Endothelial cell of umbilical vein (primary cell): ENCODE results near the gene EN2. TPM values are rescaled to one million over a fixed set of nuclear protein-coding genes. Genes with fewer than 3 reads are reported as not detected.

Experiments used
- BruUV-seq: library from RNA; stranded (reverse); fragments of 400-500 nt; replicated peaks from 2 replicates; lab custom pipeline; 2021; lab: Mats Ljungman, UMichigan
- CTCF ChIA-PET: fragments of 300-600, 350-600 bp; sonication (Branson Sonifier 250); formaldehyde crosslinking; loops from one replicate; lab custom pipeline; 2021; ENCODE audit warnings: antibody characterized with exemption, inconsistent platforms; lab: Charles Lee
- POLR2A ChIA-PET: fragments of 300-600, 350-600 bp; sonication (Branson Sonifier 250); formaldehyde crosslinking; loops from one replicate; lab custom pipeline; 2021; ENCODE audit warnings: antibody characterized with exemption, inconsistent platforms; lab: Charles Lee
- DNase-seq: peaks from one replicate; pipeline ENCODE4 v3.0.0-alpha.2; 2011; ENCODE audit warnings: low read depth, low spot score
- FAIRE-seq: peaks from 2 replicates; lab custom pipeline; 2011; peaks lifted over from hg19 to GRCh38; lab: Jason Lieb, UNC
- H2AFZ ChIP-seq: 2 replicates; pipeline ENCODE4 v1.6.0; 2012; ENCODE audit warnings: low read depth, low read length, control low read depth, inconsistent platforms
- H3K27ac ChIP-seq: 2 replicates; pipeline ENCODE4 v1.5.1; 2011; ENCODE audit warnings: low read depth, mild to moderate bottlenecking, control low read depth, low read length, moderate library complexity; ENCODE audit not compliant: insufficient read depth
- H3K27me3 ChIP-seq, 2 experiments: 2 replicates each; pipeline versions ENCODE4 v1.6.0 to v1.6.1; 2011; ENCODE audit warnings: low read length in 2 of 2, mixed read lengths in 1 of 2; ENCODE audit not compliant: control insufficient read depth in 2 of 2, insufficient read depth in 2 of 2
- H3K36me3 ChIP-seq, 2 experiments: 2 replicates in 1 of 2; 3 replicates in 1 of 2; pipeline ENCODE4 v1.5.1; 2011; ENCODE audit warnings: low read length in 2 of 2, mild to moderate bottlenecking in 1 of 2, moderate library complexity in 1 of 2; ENCODE audit not compliant: control insufficient read depth in 2 of 2, insufficient read depth in 2 of 2; ENCODE audit errors: extremely low read depth in 1 of 2
- H3K4me1 ChIP-seq: 3 replicates; pipeline ENCODE4 v1.5.1; 2011; ENCODE audit warnings: mild to moderate bottlenecking, low read length; ENCODE audit not compliant: control insufficient read depth, insufficient read depth; ENCODE audit errors: extremely low read depth
- H3K4me2 ChIP-seq: 2 replicates; pipeline ENCODE4 v1.6.1; 2011; ENCODE audit warnings: low read length, control low read depth, mixed read lengths; ENCODE audit not compliant: insufficient read depth
- H3K4me3 ChIP-seq, 3 experiments: fragments of 200-600 bp in 1 of 3; sonication (generic), shearing (Covaris generic) in 1 of 3; replicated peaks in 1 of 3; 2 replicates each; pipeline ENCODE4 v1.5.1; 2011 to 2016; ENCODE audit warnings: control low read depth in 3 of 3, low read length in 3 of 3, mild to moderate bottlenecking in 2 of 3, inconsistent platforms in 1 of 3, low read depth in 1 of 3, moderate library complexity in 1 of 3; ENCODE audit not compliant: insufficient read depth in 1 of 3
- H3K79me2 ChIP-seq: 2 replicates; pipeline ENCODE4 v1.6.0; 2012; ENCODE audit warnings: low read length, inconsistent platforms; ENCODE audit not compliant: control insufficient read depth, insufficient read depth
- H3K9ac ChIP-seq: replicated peaks from 2 replicates; pipeline ENCODE3; 2011; ENCODE audit warnings: low read length, control low read depth; ENCODE audit not compliant: insufficient read depth; ENCODE audit errors: extremely low read depth
- H3K9me1 ChIP-seq: replicated peaks from 3 replicates; pipeline ENCODE4 v1.6.0; 2011; ENCODE audit warnings: mild to moderate bottlenecking, low read length; ENCODE audit not compliant: control insufficient read depth, insufficient read depth; ENCODE audit errors: extremely low read depth
- H3K9me3 ChIP-seq: replicated peaks from 2 replicates; pipeline ENCODE4 v1.5.1; 2012; ENCODE audit warnings: low read length, inconsistent platforms; ENCODE audit not compliant: control insufficient read depth, insufficient read depth
- H4K20me1 ChIP-seq: replicated peaks from 2 replicates; pipeline ENCODE3; 2011; ENCODE audit warnings: mild to moderate bottlenecking, low read length; ENCODE audit not compliant: control insufficient read depth, insufficient read depth; ENCODE audit errors: extremely low read depth
- EZH2 ChIP-seq: IDR thresholded peaks from 2 replicates; pipeline ENCODE4 v1.6.1; 2012; ENCODE audit warnings: borderline replicate concordance, low read depth, mild to moderate bottlenecking, moderate library complexity, low read length, inconsistent platforms; ENCODE audit not compliant: severe bottlenecking
- FOS ChIP-seq: IDR thresholded peaks from 2 replicates; pipeline ENCODE4 v1.6.1; 2011; ENCODE audit warnings: mild to moderate bottlenecking, low read length, moderate library complexity, borderline replicate concordance; ENCODE audit not compliant: insufficient read depth
- GATA2 ChIP-seq: IDR thresholded peaks from 2 replicates; pipeline ENCODE4 v1.7.0; 2011; ENCODE audit warnings: low read depth, mild to moderate bottlenecking, moderate library complexity, mixed read lengths, low read length; ENCODE audit not compliant: insufficient read length, insufficient read depth
- JUN ChIP-seq: IDR thresholded peaks from 2 replicates; pipeline ENCODE4 v1.6.1; 2011; ENCODE audit warnings: borderline replicate concordance, low read depth; ENCODE audit not compliant: insufficient read length, insufficient read depth
- MYC ChIP-seq: IDR thresholded peaks from one replicate; pipeline ENCODE4 v1.6.1; 2011; ENCODE audit warnings: mild to moderate bottlenecking, low read depth, low read length
- POLR2A ChIP-seq: IDR thresholded peaks from 2 replicates; pipeline ENCODE4 v1.6.1; 2012; ENCODE audit warnings: low read depth, mild to moderate bottlenecking, control low read depth, low read length
- POLR2AphosphoS5 ChIP-seq: IDR thresholded peaks from 2 replicates; pipeline ENCODE4 v1.6.1; 2012; ENCODE audit warnings: low read depth, mild to moderate bottlenecking, control low read depth, low read length, moderate library complexity; ENCODE audit not compliant: insufficient read depth
- dilution Hi-C: fragments of 300-500 bp; cut with MboI; formaldehyde crosslinking; loops from one replicate; pipeline ENCODE4 v1.15.0; 2019; ENCODE audit warnings: low sequenced_read_pairs; ENCODE audit not compliant: extremely low pct_ligation_motif_present
- intact Hi-C: fragments of 100-400 bp; cut with micrococcal nuclease; formaldehyde crosslinking; loops from one replicate; pipeline ENCODE4 v1.10.0; 2022
- polyA plus RNA-seq, 4 experiments: library from polyadenylated mRNA; depleted of rRNA in 3 of 4; stranded (reverse) in 3 of 4; unstranded in 1 of 4; fragments of >200 nt; gene quantifications; 2 replicates each; pipeline versions ENCODE4 v1.2.1 to v1.2.3, GENCODE V29; 2011 to 2012; ENCODE audit warnings: missing spikeins in 1 of 4
- total RNA-seq: library from RNA; stranded (reverse); gene quantifications from 2 replicates; pipeline ENCODE4 v1.2.3, GENCODE V29; 2021
- TF ChIP-seq, protein P1 (sequence below), 2 donors: IDR thresholded peaks; 1 replicate in 1 of 2; 2 replicates in 1 of 2; pipeline ENCODE4 v1.5.1; 2011; ENCODE audit warnings: low read length in 2 of 2, mild to moderate bottlenecking in 2 of 2, moderate library complexity in 2 of 2, control low read depth in 1 of 2, inconsistent platforms in 1 of 2, low read depth in 1 of 2; ENCODE audit not compliant: insufficient read depth in 1 of 2; ENCODE audit errors: extremely low read depth in 1 of 2
- TF ChIP-seq, protein P2 (sequence below): IDR thresholded peaks from 2 replicates; pipeline ENCODE4 v1.6.1; 2011; ENCODE audit not compliant: insufficient read depth, insufficient read length

Gene EN2
- total and polyA plus RNA-seq, 2 donors (not counting 3 experiments of a cell fraction or from before 2014, with no cell fraction given), result not detected

DNA sequence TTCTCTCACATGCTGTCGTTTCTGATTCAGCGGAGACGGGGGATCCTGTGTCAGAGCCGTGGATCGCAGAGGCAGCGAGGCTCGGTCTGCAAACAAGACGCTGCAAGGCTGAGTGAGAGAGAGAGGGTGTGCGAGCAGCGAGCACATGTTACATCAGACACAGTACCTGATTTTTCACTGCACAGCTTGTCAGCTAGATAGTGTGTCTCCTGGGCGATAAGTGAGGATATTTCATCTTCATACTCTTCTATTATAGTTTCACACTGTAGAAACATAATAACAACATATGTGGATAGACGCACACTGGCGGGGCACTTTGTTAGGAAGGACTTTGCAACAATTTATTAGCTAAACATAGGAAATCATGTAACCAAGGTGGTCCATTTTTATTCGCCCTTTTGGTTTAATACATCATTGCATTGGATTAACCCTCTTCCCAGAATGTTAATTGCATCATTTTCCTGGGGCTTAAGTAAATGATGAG lies 49.0 kb downstream of the EN2 start:
- H3K27me3 ChIP-seq, result peaks cover 52 to 88% of the 10 kb centered on the region in 2 experiments
- POLR2A ChIA-PET, result no interaction called here

More for the DNA sequence above, 49.0 kb downstream of the EN2 start:
- Histone ChIP-seq H3K79me2 (no peaks in the 10 kb centered on the region), H3K4me1 (no peaks in the 10 kb centered on the region), H3K9me3 (no peaks in the 10 kb centered on the region), H3K9ac (no peak overlapping the region), H3K4me2 (no peak overlapping the region), H3K36me3 (no peaks in the 10 kb centered on the region), H3K4me3 (no peak overlapping the region), H2AFZ (no peak overlapping the region), H3K27ac (no peak overlapping the region), H4K20me1 (no peaks in the 10 kb centered on the region), H3K9me1 (no peaks in the 10 kb centered on the region)
- FAIRE-seq (no peak), DNase-seq (no peak)
- intact Hi-C loops, result no loop called here
- dilution Hi-C loops, result no loop called here
- BruUV-seq, result no TSS peak
- CTCF ChIA-PET, result interaction anchor here (1.0 to 1.2 kb wide), 2 partner anchors 61 to 92 kb away, joined by 3 to 5 read pairs; no protein-coding TSS in a partner anchor
- no peak for TF ChIP-seq JUN
- TF ChIP-seq GATA2, result no peak
- no peak for TF ChIP-seq EZH2
- TF ChIP-seq, protein P1, sequence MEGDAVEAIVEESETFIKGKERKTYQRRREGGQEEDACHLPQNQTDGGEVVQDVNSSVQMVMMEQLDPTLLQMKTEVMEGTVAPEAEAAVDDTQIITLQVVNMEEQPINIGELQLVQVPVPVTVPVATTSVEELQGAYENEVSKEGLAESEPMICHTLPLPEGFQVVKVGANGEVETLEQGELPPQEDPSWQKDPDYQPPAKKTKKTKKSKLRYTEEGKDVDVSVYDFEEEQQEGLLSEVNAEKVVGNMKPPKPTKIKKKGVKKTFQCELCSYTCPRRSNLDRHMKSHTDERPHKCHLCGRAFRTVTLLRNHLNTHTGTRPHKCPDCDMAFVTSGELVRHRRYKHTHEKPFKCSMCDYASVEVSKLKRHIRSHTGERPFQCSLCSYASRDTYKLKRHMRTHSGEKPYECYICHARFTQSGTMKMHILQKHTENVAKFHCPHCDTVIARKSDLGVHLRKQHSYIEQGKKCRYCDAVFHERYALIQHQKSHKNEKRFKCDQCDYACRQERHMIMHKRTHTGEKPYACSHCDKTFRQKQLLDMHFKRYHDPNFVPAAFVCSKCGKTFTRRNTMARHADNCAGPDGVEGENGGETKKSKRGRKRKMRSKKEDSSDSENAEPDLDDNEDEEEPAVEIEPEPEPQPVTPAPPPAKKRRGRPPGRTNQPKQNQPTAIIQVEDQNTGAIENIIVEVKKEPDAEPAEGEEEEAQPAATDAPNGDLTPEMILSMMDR (IDR thresholded peaks at IDR 0.05; ENCODE audit: extremely low read depth in 1 of 2, insufficient read depth in 1 of 2, low read depth in 1 of 2, low read length in 2 of 2), result no peak
- no peak for TF ChIP-seq FOS
- TF ChIP-seq MYC, result no peak
- TF ChIP-seq POLR2AphosphoS5, result no peak
- TF ChIP-seq, protein P2, sequence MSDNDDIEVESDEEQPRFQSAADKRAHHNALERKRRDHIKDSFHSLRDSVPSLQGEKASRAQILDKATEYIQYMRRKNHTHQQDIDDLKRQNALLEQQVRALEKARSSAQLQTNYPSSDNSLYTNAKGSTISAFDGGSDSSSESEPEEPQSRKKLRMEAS, result no peak
- TF ChIP-seq POLR2A, result no peak
